GM12878 (cell line): ENCODE results near the gene NTRK3. TPM values are rescaled to one million over a fixed set of nuclear protein-coding genes. Genes with fewer than 3 reads are reported as not detected.

ENCODE experiments used
- ATAC-seq: fragments of 200-7000 bp; cut with Tn5 transposase; 3 replicates; pipeline ENCODE4 v1.9.1; 2020; ENCODE audit warnings: mild to moderate bottlenecking, moderate library complexity
- BruUV-seq: library from RNA; stranded (reverse); fragments of 400-500 nt; replicated peaks from 2 replicates; lab custom pipeline; 2021; lab: Mats Ljungman, UMichigan
- CTCF ChIA-PET: fragments of 300-600 bp; sonication (Branson Sonifier 250); formaldehyde crosslinking; extraction: SDS; loops from one replicate; lab custom pipeline; 2021; ENCODE audit warnings: inconsistent platforms; lab: Yijun Ruan, JAX
- POLR2A ChIA-PET: fragments of 350-600 bp; formaldehyde crosslinking; extraction: SDS; loops from one replicate; lab custom pipeline; 2021; ENCODE audit warnings: inconsistent platforms; lab: Charles Lee
- RAD21 ChIA-PET: fragments of 300-600 bp; sonication (Branson Sonifier 250); formaldehyde crosslinking; loops from one replicate; lab custom pipeline; 2023; ENCODE audit warnings: antibody characterized with exemption; ENCODE audit not compliant: unreplicated experiment; lab: Charles Lee
- SMC1A ChIA-PET: fragments of 300-600 bp; sonication (Branson Sonifier 250); formaldehyde crosslinking; loops from one replicate; lab custom pipeline; 2023; ENCODE audit not compliant: unreplicated experiment, uncharacterized antibody; lab: Charles Lee
- DNase-seq: peaks from one replicate; pipeline ENCODE4 v3.0.0-alpha.2; 2011; ENCODE audit warnings: low read depth, low spot score
- FAIRE-seq: peaks from 3 replicates; lab custom pipeline; 2011; peaks lifted over from hg19 to GRCh38; lab: Jason Lieb, UNC
- H2AFZ ChIP-seq: 2 replicates; pipeline ENCODE4 v1.6.0; 2011; ENCODE audit warnings: low read depth, low read length, control low read depth; ENCODE audit not compliant: control insufficient read depth
- H3K27ac ChIP-seq: 2 replicates; pipeline ENCODE4 v1.5.1; 2011; ENCODE audit warnings: control low read depth; ENCODE audit not compliant: control insufficient read depth, insufficient read depth
- H3K27me3 ChIP-seq, 2 experiments: replicated peaks in 1 of 2; 2 replicates each; pipeline versions ENCODE4 v1.6.0 to v1.6.1; 2011; ENCODE audit warnings: low read length in 1 of 2; ENCODE audit not compliant: control insufficient read depth in 2 of 2, insufficient read depth in 2 of 2
- H3K36me3 ChIP-seq, 2 experiments: 2 replicates each; pipeline ENCODE4 v1.5.1; 2011; ENCODE audit warnings: low read length in 1 of 2; ENCODE audit not compliant: control insufficient read depth in 2 of 2, insufficient read depth in 2 of 2
- H3K4me1 ChIP-seq: 2 replicates; pipeline ENCODE4 v1.6.1; 2011; ENCODE audit warnings: mild to moderate bottlenecking, low read length, moderate library complexity, mixed read lengths; ENCODE audit not compliant: control insufficient read depth, insufficient read depth
- H3K4me2 ChIP-seq: 2 replicates; pipeline ENCODE4 v1.6.0; 2011; ENCODE audit warnings: control low read depth; ENCODE audit not compliant: control insufficient read depth, insufficient read depth
- H3K4me3 ChIP-seq: fragments of 200-600 bp; sonication (generic); 2 replicates; pipeline ENCODE4 v1.5.1; 2016
- H3K79me2 ChIP-seq: 2 replicates; pipeline ENCODE4 v1.6.0; 2011; ENCODE audit warnings: low read length; ENCODE audit not compliant: control insufficient read depth, insufficient read depth
- H3K9ac ChIP-seq: 2 replicates; pipeline ENCODE4 v1.8.0; 2011; ENCODE audit warnings: low read length, control low read depth, mixed read lengths; ENCODE audit not compliant: control insufficient read depth, insufficient read depth
- H3K9me3 ChIP-seq: replicated peaks from 3 replicates; pipeline ENCODE4 v1.5.1; 2011; ENCODE audit warnings: mild to moderate bottlenecking, low read length; ENCODE audit not compliant: control insufficient read depth, insufficient read depth
- H4K20me1 ChIP-seq: 2 replicates; pipeline ENCODE4 v1.6.0; 2011; ENCODE audit not compliant: control insufficient read depth, insufficient read depth
- CBX3 ChIP-seq: fragments of 200-600 bp; sonication (generic); IDR thresholded peaks from 2 replicates; pipeline ENCODE4 v1.6.1; 2016; ENCODE audit warnings: low read depth, borderline replicate concordance
- CEBPZ ChIP-seq: fragments of 150-350 bp; IDR thresholded peaks from 2 replicates; pipeline ENCODE4 v1.6.1; 2016; ENCODE audit warnings: low read depth, low read length
- CHD2 ChIP-seq: IDR thresholded peaks from 2 replicates; pipeline ENCODE4 v1.6.1; 2011; ENCODE audit warnings: low read depth, low read length, improper control_type of control experiment, borderline replicate concordance
- DPF2 ChIP-seq: fragments of 450-650 bp; IDR thresholded peaks from 2 replicates; pipeline ENCODE4 v1.6.1; 2017; ENCODE audit warnings: mild to moderate bottlenecking
- E4F1 ChIP-seq: fragments of 450-650 bp; IDR thresholded peaks from 2 replicates; pipeline ENCODE4 v1.6.1; 2018; ENCODE audit warnings: borderline replicate concordance, mild to moderate bottlenecking; ENCODE audit not compliant: partially characterized antibody
- EZH2 ChIP-seq: IDR thresholded peaks from 2 replicates; pipeline ENCODE4 v1.6.1; 2012; ENCODE audit warnings: low read depth, mild to moderate bottlenecking, control low read depth, inconsistent platforms, low read length, borderline replicate concordance; ENCODE audit not compliant: control insufficient read depth
- MAX ChIP-seq: IDR thresholded peaks from 2 replicates; pipeline ENCODE4 v1.6.1; 2012; ENCODE audit warnings: low read depth, low read length, improper control_type of control experiment
- MTA3 ChIP-seq: IDR thresholded peaks from 2 replicates; pipeline ENCODE4 v1.6.1; 2012; ENCODE audit warnings: low read length, inconsistent platforms, borderline replicate concordance
- MYB ChIP-seq: fragments of 150-350 bp; IDR thresholded peaks from 2 replicates; pipeline ENCODE4 v1.6.1; 2014; ENCODE audit warnings: mild to moderate bottlenecking, low read depth, low read length, borderline replicate concordance
- MYC ChIP-seq: IDR thresholded peaks from 2 replicates; pipeline ENCODE4 v1.6.1; 2011; ENCODE audit warnings: mild to moderate bottlenecking, low read length, moderate library complexity, inconsistent platforms; ENCODE audit not compliant: insufficient read depth, insufficient replicate concordance, insufficient read length, severe bottlenecking
- SKIL ChIP-seq: fragments of 450-650 bp; IDR thresholded peaks from 2 replicates; pipeline ENCODE4 v1.6.1; 2017; ENCODE audit warnings: mild to moderate bottlenecking, low read depth, inconsistent platforms; ENCODE audit not compliant: poor library complexity, severe bottlenecking
- SRF ChIP-seq, 2 experiments: IDR thresholded peaks; 2 replicates each; pipeline ENCODE4 v1.6.1; 2011; ENCODE audit warnings: low read depth in 2 of 2, low read length in 2 of 2, mild to moderate bottlenecking in 1 of 2, moderate library complexity in 1 of 2
- SUZ12 ChIP-seq: fragments of 200-600 bp; sonication (generic); IDR thresholded peaks from one replicate; pipeline ENCODE4 v1.6.1; 2018; ENCODE audit warnings: antibody characterized with exemption, mild to moderate bottlenecking; ENCODE audit not compliant: unreplicated experiment
- WRNIP1 ChIP-seq: IDR thresholded peaks from 2 replicates; pipeline ENCODE4 v1.6.1; 2011; ENCODE audit warnings: low read depth, low read length, improper control_type of control experiment, borderline replicate concordance
- WGBS: methylation state at CpG from one replicate; pipeline ENCODE4 v1.1.6; 2016; ENCODE audit warnings: low lambda C conversion rate; ENCODE audit not compliant: insufficient replicate concordance, insufficient coverage; ENCODE audit errors: missing lambda C conversion rate; 5-methylcytosine and 5-hydroxymethylcytosine counted together
- in situ Hi-C: fragments of 300-500 bp; cut with MboI; formaldehyde crosslinking; loops from 9 replicates; pipeline ENCODE4 v1.14.3; 2018; ENCODE audit warnings: mixed read lengths
- intact Hi-C: fragments of 100-400 bp; cut with micrococcal nuclease; formaldehyde crosslinking; loops from one replicate; pipeline ENCODE4 v1.14.2; 2022; ENCODE audit not compliant: unreplicated experiment
- polyA plus RNA-seq, 11 experiments: library from polyadenylated mRNA; depleted of rRNA in 4 of 11; unstranded in 6 of 11; stranded (reverse) in 5 of 11; fragments of >200 nt; fragmentation: Nextera tagmentation in 4 of 11; fragmentation: Illumina TruSeq in 1 of 11; extraction: Ambion mirVana in 4 of 11; extraction: Trizol in 1 of 11; gene quantifications; 1 replicate in 1 of 11; 2 replicates in 10 of 11; pipeline versions ENCODE4 v1.2.1 to v1.2.3, GENCODE V29; 2011 to 2016; ENCODE audit warnings: inconsistent platforms in 2 of 11, missing spikeins in 2 of 11, low read depth in 1 of 11
- total RNA-seq, 4 experiments: library from RNA; depleted of rRNA in 3 of 4; stranded (reverse); fragments of >200 nt in 3 of 4; fragmentation: Illumina TruSeq in 1 of 4; extraction: Trizol in 1 of 4; gene quantifications; 2 replicates each; pipeline versions ENCODE4 v1.2.1 to v1.2.3, GENCODE V29; 2013 to 2021
- TF ChIP-seq, protein P1 (sequence below): IDR thresholded peaks from 2 replicates; pipeline ENCODE4 v1.6.1; 2012; ENCODE audit warnings: low read depth, low read length, improper control_type of control experiment

Gene NTRK3
- total and polyA plus RNA-seq, 10 of the 15 experiments (the other 5 are each of a cell fraction or from before 2014, with no cell fraction given): not detected

DNA sequence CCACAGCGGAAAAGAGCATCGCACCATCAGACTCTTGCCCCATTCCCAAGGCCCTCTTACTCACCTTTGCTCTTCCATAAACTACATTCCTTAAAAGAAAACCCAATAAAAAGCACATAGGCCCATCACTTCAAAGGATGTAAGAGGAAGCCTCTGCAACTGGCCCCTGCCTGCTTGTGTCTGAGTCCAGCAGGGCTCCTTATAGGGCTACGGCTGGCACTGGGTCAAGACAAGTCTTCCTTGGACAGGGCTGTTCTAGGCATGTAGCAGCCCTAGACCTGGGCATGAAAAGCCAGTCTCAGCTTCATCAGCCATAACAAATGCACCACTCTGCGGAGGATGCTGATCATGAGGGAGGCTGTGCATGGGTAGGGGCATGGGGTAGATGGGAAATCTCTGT, 218.3 kb downstream of the NTRK3 start:
- Histone ChIP-seq H3K27ac (no peak overlapping the region), H3K4me1 (no peaks in the 10 kb centered on the region), H3K27me3 (no peaks in the 10 kb centered on the region), H3K79me2 (no peaks in the 10 kb centered on the region), H3K4me2 (no peak overlapping the region), H3K4me3 (no peak overlapping the region), H3K9ac (no peak overlapping the region), H4K20me1 (no peaks in the 10 kb centered on the region), H3K36me3 (no peaks in the 10 kb centered on the region), H3K9me3 (no peaks in the 10 kb centered on the region), H2AFZ (no peak overlapping the region)
- ChIA-PET CTCF (no interaction called here), RAD21 (no interaction called here), POLR2A (no interaction called here), SMC1A (no interaction called here)
- ATAC-seq (no peak), FAIRE-seq (no peak), DNase-seq (no peak)
- 57% methylated on average over 4 of the region's 4 CpGs for WGBS
- BruUV-seq: no TSS peak
- in situ Hi-C loops (no loop called here), intact Hi-C loops (no loop called here)
- TF ChIP-seq CHD2 (no peak), CEBPZ (no peak), SKIL (no peak), WRNIP1 (no peak), MAX (no peak), MYC (no peak), E4F1 (no peak), SRF (IDR thresholded peaks at IDR 0.05; ENCODE audit: low read depth in 2 of 2, low read length in 2 of 2) (no peak), SUZ12 (no peak), MTA3 (no peak), EZH2 (no peak), DPF2 (no peak), CBX3 (no peak), MYB (no peak)
- TF ChIP-seq, protein P1, sequence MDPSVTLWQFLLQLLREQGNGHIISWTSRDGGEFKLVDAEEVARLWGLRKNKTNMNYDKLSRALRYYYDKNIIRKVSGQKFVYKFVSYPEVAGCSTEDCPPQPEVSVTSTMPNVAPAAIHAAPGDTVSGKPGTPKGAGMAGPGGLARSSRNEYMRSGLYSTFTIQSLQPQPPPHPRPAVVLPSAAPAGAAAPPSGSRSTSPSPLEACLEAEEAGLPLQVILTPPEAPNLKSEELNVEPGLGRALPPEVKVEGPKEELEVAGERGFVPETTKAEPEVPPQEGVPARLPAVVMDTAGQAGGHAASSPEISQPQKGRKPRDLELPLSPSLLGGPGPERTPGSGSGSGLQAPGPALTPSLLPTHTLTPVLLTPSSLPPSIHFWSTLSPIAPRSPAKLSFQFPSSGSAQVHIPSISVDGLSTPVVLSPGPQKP: no peak
